Neural crest cell (in vitro differentiated cells): ENCODE results near the gene CHN2. TPM values are rescaled to one million over a fixed set of nuclear protein-coding genes. Genes with fewer than 3 reads are reported as not detected.

ENCODE experiments used
- DNase-seq: peaks from one replicate; pipeline ENCODE4 v3.0.0; 2021; ENCODE audit warnings: low read depth, mixed read lengths, low spot score
- H3K27ac Mint-ChIP-seq: one replicate; pipeline ENCODE4 v1.8.0; 2021; ENCODE audit warnings: mild to moderate bottlenecking, mixed read lengths; ENCODE audit not compliant: unreplicated experiment
- H3K27me3 Mint-ChIP-seq: 2 replicates; pipeline ENCODE4 v1.8.0; 2021; ENCODE audit warnings: low read depth, mild to moderate bottlenecking, mixed read lengths
- H3K36me3 Mint-ChIP-seq: 2 replicates; pipeline ENCODE4 v1.8.0; 2021; ENCODE audit warnings: low read depth, mild to moderate bottlenecking, mixed read lengths
- H3K4me1 Mint-ChIP-seq: 2 replicates; pipeline ENCODE4 v1.8.0; 2021; ENCODE audit warnings: mixed read lengths
- H3K4me3 Mint-ChIP-seq: one replicate; pipeline ENCODE4 v1.8.0; 2021; ENCODE audit warnings: mild to moderate bottlenecking, mixed read lengths
- H3K9me3 Mint-ChIP-seq: 2 replicates; pipeline ENCODE4 v1.8.0; 2021; ENCODE audit warnings: mixed read lengths
- total RNA-seq: library from RNA; stranded (reverse); gene quantifications from 2 replicates; pipeline ENCODE4 v1.2.1, GENCODE V29; 2021
- TF ChIP-seq, protein P1 (sequence below): fragments of 200-600 bp; sonication (generic); conservative IDR thresholded peaks from 2 replicates; pipeline ENCODE4 v1.5.0; 2021; ENCODE audit warnings: antibody characterized with exemption, mild to moderate bottlenecking

Gene CHN2
- total RNA-seq, 1 donor from 2014 or later = 15.4 TPM

DNA sequence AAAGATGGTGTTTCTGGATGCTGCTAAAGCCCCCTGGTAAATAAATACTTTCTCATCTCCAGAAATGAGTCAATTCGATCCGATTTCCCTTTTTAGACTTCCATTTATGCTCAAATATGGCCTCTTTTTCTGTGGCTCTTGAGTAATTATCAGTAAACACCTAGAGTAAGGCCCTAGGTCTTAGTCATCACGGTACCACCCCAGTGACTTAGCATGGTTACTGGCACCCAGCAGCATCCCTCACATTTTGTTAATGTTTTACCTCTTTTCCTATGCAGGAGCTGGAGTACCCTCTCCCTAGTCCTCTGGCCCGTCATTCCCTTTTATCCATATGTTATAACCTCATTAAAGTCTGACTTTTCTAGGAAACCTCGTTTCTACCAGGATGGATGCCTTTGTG, 19.5 kb downstream of the CHN2 start:
- Mint-ChIP-seq H3K4me1 (no peaks in the 10 kb centered on the region), H3K36me3 (peaks cover 2% of the 10 kb centered on the region), H3K9me3 (no peaks in the 10 kb centered on the region), H3K4me3 (no peak overlapping the region), H3K27me3 (no peaks in the 10 kb centered on the region), H3K27ac (no peak overlapping the region)
- TF ChIP-seq, protein P1, sequence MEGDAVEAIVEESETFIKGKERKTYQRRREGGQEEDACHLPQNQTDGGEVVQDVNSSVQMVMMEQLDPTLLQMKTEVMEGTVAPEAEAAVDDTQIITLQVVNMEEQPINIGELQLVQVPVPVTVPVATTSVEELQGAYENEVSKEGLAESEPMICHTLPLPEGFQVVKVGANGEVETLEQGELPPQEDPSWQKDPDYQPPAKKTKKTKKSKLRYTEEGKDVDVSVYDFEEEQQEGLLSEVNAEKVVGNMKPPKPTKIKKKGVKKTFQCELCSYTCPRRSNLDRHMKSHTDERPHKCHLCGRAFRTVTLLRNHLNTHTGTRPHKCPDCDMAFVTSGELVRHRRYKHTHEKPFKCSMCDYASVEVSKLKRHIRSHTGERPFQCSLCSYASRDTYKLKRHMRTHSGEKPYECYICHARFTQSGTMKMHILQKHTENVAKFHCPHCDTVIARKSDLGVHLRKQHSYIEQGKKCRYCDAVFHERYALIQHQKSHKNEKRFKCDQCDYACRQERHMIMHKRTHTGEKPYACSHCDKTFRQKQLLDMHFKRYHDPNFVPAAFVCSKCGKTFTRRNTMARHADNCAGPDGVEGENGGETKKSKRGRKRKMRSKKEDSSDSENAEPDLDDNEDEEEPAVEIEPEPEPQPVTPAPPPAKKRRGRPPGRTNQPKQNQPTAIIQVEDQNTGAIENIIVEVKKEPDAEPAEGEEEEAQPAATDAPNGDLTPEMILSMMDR = no peak
- DNase-seq = no peak

DNA sequence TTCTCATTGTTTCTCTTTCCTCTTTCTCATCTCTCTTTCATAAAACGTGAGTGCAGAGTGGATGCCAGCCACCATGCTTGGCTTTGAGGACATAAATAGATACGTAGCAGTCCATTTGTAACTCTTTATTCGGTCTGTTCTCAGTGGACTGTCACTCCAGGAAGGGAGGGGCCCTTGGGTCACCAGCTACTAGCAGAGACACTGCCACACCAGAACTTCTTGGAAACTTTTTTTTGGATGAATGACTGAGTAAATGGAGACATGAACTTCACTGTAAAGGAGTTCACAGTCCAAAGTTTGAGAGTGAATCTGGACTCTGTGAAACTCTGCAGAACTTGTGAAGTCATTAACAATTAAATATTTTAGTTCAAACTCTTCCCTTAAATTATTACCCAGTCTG, 20.2 kb downstream of the CHN2 start:
- no peaks in the 10 kb centered on the region for H3K27me3 Mint-ChIP-seq

DNA sequence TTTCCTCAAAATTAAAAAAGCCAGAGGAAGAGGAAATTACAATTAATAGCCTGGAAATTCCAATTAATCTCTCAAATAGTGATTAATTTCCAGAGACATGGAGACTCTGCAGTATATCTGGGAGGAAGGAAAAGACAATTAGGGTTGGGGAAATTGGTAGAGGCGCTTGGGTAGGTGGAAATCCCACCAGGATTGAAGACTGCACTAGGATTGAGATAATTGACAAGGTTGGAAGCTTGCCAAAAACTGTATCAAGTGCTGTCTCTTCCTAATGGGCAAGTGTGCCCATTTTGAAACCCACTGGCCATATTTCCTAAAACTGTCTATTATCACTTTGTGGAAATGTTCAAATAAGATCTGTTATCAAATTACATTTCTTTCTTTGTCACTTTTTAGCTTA, 21.6 kb downstream of the CHN2 start:
- H3K9me3 Mint-ChIP-seq = peaks cover 7% of the 10 kb centered on the region
- H3K27me3 Mint-ChIP-seq = no peaks in the 10 kb centered on the region
- no peaks in the 10 kb centered on the region for H3K36me3 Mint-ChIP-seq
- no peak for DNase-seq
- H3K4me3 Mint-ChIP-seq = no peak overlapping the region
- no peak overlapping the region for H3K27ac Mint-ChIP-seq
- H3K4me1 Mint-ChIP-seq = no peaks in the 10 kb centered on the region
- TF ChIP-seq, protein P1 = no peak

More for the DNA sequence above, 20.2 kb downstream of the CHN2 start:
- no peak overlapping the region for H3K4me3 Mint-ChIP-seq
- no peak for DNase-seq
- no peaks in the 10 kb centered on the region for H3K4me1 Mint-ChIP-seq
- H3K36me3 Mint-ChIP-seq = peaks cover 2% of the 10 kb centered on the region
- no peaks in the 10 kb centered on the region for H3K9me3 Mint-ChIP-seq
- no peak overlapping the region for H3K27ac Mint-ChIP-seq
- TF ChIP-seq, protein P1 = no peak

DNA sequence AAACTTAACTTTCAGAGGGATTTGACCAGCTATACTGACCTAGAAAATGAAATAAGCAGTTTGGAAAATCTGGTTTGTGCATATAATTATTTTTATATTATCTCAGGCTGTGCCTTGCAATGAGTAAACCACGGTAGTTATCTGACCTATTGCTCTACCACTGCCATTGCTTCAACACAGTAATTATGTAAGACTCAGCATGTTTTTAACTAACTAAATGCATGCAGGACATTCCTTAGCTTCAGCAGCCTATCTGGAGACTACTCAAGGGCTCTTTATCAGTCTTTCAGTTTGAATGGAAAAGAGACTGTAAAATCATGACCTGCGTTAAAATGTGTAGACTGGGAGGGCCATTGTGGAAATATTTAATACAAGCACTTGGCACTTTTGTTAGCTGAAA, 22.5 kb downstream of the CHN2 start:
- Mint-ChIP-seq H3K36me3 (peaks cover 5% of the 10 kb centered on the region), H3K27me3 (no peaks in the 10 kb centered on the region), H3K4me3 (no peak overlapping the region), H3K9me3 (peaks cover 7% of the 10 kb centered on the region), H3K4me1 (no peaks in the 10 kb centered on the region), H3K27ac (no peak overlapping the region)
- DNase-seq = no peak
- TF ChIP-seq, protein P1 = no peak

DNA sequence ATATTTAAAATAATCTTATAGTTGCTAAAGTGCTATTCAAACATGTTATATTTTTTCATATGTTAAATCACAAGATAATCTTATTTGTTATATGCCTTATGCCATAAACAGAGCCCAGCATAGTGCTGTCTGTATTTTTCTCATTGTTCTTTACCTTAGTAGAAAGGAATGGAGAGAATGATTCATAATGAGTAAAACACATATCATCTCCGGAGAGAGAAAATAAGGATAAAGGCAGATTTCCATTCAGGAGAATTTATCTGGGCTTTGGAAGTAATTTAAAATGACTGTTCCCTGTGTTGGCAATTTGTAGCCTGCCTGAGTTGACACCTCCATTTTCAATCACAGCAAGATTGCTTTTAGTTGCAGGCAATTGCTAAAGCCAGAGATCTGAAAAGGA, 30.2 kb downstream of the CHN2 start:
- Mint-ChIP-seq H3K36me3 (peaks cover 7% of the 10 kb centered on the region), H3K9me3 (peaks cover 9% of the 10 kb centered on the region)

More for the DNA sequence above, 30.2 kb downstream of the CHN2 start:
- TF ChIP-seq, protein P1 = no peak
- no peak for DNase-seq
- H3K27me3 Mint-ChIP-seq = no peaks in the 10 kb centered on the region
- H3K4me1 Mint-ChIP-seq = no peaks in the 10 kb centered on the region
- no peak overlapping the region for H3K4me3 Mint-ChIP-seq
- H3K27ac Mint-ChIP-seq = no peak overlapping the region
